ENCODE measurements around the gene NATD1.

- TF ChIP-seq CBX5 (IDR thresholded peaks at IDR 0.05; ENCODE audit: low read depth): no peak
- no peak for TF ChIP-seq CTCF (IDR thresholded peaks at IDR 0.05 in 2 of 3, conservative IDR thresholded peaks at IDR 0.05 in 1 of 3; ENCODE audit: control insufficient read depth in 2 of 3, extremely low read depth in 1 of 3, insufficient read depth in 1 of 3, low read depth in 3 of 3, low read length in 3 of 3)
- TF ChIP-seq POLR2A (IDR thresholded peaks at IDR 0.05; ENCODE audit: low read depth, low read length): no peak
- no peak for TF ChIP-seq EZH2 (IDR thresholded peaks at IDR 0.05; ENCODE audit: borderline replicate concordance, control insufficient read depth, low read depth, low read length)
- TF ChIP-seq CBX3 (IDR thresholded peaks at IDR 0.05; ENCODE audit: borderline replicate concordance, low read depth): no peak
- TF ChIP-seq FOS (IDR thresholded peaks at IDR 0.05; ENCODE audit: borderline replicate concordance, extremely low read depth, insufficient read length): no peak
- no peak for TF ChIP-seq ATF3 (IDR thresholded peaks at IDR 0.05; ENCODE audit: borderline replicate concordance, extremely low read depth, low read depth, low read length)
- TF ChIP-seq SMC3 (IDR thresholded peaks at IDR 0.05; ENCODE audit: borderline replicate concordance, low read length): no peak
- no peak for TF ChIP-seq BCL11A (IDR thresholded peaks at IDR 0.05; ENCODE audit: low read depth, low read length)
- TF ChIP-seq NR2C1 (IDR thresholded peaks at IDR 0.05): no peak
- no peak for TF ChIP-seq STAT3 (IDR thresholded peaks at IDR 0.05; ENCODE audit: low read depth, low read length)
- TF ChIP-seq PAX8 (IDR thresholded peaks at IDR 0.05): no peak
- TF ChIP-seq CREB1 (IDR thresholded peaks at IDR 0.05; ENCODE audit: low read depth): no peak
- no peak for TF ChIP-seq CEBPB (IDR thresholded peaks at IDR 0.05; ENCODE audit: borderline replicate concordance in 1 of 2, low read depth in 2 of 2, low read length in 2 of 2)
Observed at GRCh38 chr17:21194226-21194625, 59.0 kb downstream of the NATD1 start.
